ENCODE measurements around the gene ANKAR. TPM values are rescaled to one million over a fixed set of nuclear protein-coding genes. Genes with fewer than 3 reads are reported as not detected.

ANKAR gene
- total and polyA plus RNA-seq, 9 of the 15 experiments (the other 6 are each of a cell fraction or from before 2014, with no cell fraction given), result 0.04 to 0.52 (median 0.39) TPM

GRCh38 chr2:189661148-189661956 lies 13.1 kb upstream of the ANKAR start, which contains the start of gene ASNSD1 (continued):
- TF ChIP-seq ATF2 (CRISPR knock-in tag; IDR thresholded peaks at IDR 0.05) (no peak), ZNF785 (CRISPR knock-in tag; IDR thresholded peaks at IDR 0.05) (no peak), MTA2 (IDR thresholded peaks at IDR 0.05; ENCODE audit: low read depth) (no peak), ZNF76 (CRISPR knock-in tag; IDR thresholded peaks at IDR 0.05; ENCODE audit: borderline replicate concordance) (no peak), NR0B1 (IDR thresholded peaks at IDR 0.05; ENCODE audit: partially characterized antibody) (no peak), RCOR1 (IDR thresholded peaks at IDR 0.05; ENCODE audit: borderline replicate concordance in 1 of 2, low read depth in 2 of 2, low read length in 2 of 2) (peak in 1 of 2 experiments; percentile 12; a peak in 1 of 4 replicates), MAZ (CRISPR knock-in tag; conservative IDR thresholded peaks at IDR 0.05 in 1 of 2, IDR thresholded peaks at IDR 0.05 in 1 of 2) (peak in 1 of 2 experiments; percentile 31; a peak in 1 of 4 replicates), CHAMP1 (IDR thresholded peaks at IDR 0.05) (no peak), PCBP2 (IDR thresholded peaks at IDR 0.05; ENCODE audit: low read depth, low read length, poor library complexity, severe bottlenecking) (no peak), E2F5 (CRISPR knock-in tag; IDR thresholded peaks at IDR 0.05) (no peak), RNF219 (CRISPR knock-in tag; IDR thresholded peaks at IDR 0.05) (no peak), HNRNPK (IDR thresholded peaks at IDR 0.05; ENCODE audit: low read depth, low read length, poor library complexity, severe bottlenecking) (no peak), OTX1 (CRISPR knock-in tag; IDR thresholded peaks at IDR 0.05) (no peak), THRAP3 (IDR thresholded peaks at IDR 0.05; ENCODE audit: borderline replicate concordance) (no peak), TAF15 (IDR thresholded peaks at IDR 0.05; ENCODE audit: low read depth, low read length) (no peak), KDM2B (CRISPR knock-in tag; IDR thresholded peaks at IDR 0.05) (no peak), ZKSCAN3 (CRISPR knock-in tag; IDR thresholded peaks at IDR 0.05) (no peak), PHF20 (IDR thresholded peaks at IDR 0.05; ENCODE audit: partially characterized antibody) (peak; percentile 81), SMAD2 (IDR thresholded peaks at IDR 0.05; ENCODE audit: low read depth, low read length) (no peak)

Measured in K562 (cell line).